ENCODE measurements around the gene TTYH3.
A peak's percentile ranks its signal among the peaks of the same experiment; 100 is the strongest.
"Not testable (repeated sequence)": the region's sequence is repeated elsewhere in the genome, so short reads cannot be mapped to it uniquely, and the experiment has no call there.

The TTYH3 gene

DNA sequence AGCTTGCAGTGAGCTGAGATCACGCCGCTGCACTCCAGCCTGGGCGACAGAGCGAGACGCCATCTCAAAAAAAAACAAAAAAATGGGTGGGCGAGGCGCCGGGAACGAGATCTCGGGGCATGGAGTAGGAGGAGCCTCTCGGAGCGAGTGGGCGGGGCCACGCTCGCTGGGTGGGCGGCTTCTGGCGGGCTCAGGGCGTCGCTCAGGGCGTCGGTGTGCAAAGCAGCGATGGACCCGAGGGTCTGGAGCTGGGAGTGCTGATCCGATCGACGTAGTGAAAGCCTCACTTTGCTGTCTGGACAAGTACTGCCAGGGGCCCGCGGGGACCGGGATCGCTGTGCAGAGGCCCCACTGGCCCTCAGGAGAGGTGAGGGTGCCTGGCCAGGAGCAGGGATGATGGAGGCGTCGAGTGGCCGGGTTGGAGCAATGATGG lies 33.6 kb downstream of the TTYH3 start:
- DNase-seq (ENCODE audit: low spot score): no peak

DNA sequence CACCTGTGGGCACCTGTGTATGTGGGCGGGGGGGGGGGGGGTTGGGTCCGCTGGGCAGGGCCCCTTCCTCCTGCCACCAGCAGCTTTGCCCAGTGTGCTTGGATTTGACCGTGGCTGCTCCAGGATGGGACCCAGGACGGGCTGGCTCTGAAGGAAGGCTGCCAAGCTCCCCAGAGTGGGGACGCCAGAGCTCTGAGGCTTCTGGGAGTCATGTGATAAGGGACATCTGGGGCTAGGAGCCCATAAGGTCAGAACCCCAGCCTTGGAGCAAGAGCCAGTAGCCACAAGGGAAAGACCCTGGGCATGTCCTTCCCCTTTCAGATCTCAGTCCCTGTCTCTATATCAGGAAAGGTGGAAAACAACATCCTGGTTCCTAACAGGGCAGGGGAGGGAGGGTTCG lies 34.4 kb downstream of the TTYH3 start:
- DNase-seq (ENCODE audit: low spot score): no peak

DNA sequence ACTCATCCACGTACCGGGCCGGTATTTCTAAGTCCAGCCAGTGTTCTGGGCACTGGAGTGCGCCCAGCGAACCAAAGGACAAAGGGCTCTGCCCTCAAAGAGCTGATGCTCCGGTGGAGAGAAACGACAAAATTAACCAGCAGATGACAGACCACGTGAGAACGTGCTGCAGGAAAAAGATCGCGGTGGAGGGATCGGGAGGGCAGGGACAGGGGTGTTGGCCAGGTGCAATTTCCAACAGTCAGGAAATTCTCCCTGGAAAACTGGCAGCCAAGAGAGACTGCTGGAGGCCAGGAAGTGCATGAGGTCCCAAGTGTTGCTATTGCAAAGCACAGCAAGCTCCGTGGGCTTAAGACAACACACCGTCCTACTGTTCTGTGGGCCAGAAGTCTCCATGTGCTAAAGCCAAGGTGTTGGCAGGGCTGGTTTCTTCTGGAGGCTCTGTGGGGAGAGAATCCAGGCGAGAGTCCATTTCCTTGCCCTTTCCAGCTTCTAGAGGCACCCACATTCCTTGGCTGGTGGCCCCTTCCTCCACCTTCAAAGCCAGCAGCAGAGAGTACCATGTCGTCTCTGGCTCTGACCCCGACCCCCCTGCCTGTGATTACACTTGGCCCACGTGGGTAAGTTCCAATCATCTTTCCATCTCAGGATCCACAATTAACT lies 34.9 kb downstream of the TTYH3 start:
- no peak for DNase-seq (ENCODE audit: low spot score)

DNA sequence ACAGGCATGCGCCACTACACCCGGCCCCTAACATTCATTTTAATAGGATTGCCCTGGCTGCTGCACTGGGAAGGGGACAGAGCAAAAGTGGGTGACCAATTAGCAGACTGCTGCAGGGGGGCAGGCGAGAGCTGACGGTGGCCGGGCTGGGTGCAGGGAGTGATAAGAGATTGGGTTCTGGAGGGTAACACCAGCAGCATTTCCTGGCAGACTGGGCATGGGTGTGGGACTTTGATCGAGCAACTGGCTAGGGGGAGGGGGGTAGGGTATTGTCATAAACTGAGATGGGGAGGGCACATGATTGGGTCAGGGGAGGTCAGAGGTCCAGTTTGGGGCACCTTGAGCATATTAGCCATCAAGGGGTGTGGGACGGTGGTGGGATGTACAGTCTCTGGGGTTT lies 36.1 kb downstream of the TTYH3 start:
- no peak for DNase-seq (ENCODE audit: low spot score)

DNA sequence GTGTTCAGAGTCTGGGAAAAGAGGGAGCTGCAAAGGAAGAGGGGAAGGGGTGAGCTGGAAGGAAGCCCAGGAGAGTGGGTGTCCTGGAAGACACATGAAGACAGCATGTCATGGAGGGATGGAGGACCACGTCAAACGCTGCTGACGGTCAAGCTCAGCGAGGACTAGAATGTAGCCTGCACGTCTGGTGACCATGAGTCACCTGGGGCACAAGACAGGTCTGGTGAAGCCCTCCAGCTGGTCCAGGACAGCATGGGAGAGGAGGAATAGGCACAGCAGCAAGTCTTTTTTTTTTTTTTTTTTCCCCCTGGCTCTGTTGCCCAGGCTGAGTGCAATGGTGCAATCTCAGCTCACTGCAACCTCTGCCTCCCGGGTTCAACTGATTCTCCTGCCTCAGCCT lies 36.6 kb downstream of the TTYH3 start:
- no peak for DNase-seq (ENCODE audit: low spot score)

DNA sequence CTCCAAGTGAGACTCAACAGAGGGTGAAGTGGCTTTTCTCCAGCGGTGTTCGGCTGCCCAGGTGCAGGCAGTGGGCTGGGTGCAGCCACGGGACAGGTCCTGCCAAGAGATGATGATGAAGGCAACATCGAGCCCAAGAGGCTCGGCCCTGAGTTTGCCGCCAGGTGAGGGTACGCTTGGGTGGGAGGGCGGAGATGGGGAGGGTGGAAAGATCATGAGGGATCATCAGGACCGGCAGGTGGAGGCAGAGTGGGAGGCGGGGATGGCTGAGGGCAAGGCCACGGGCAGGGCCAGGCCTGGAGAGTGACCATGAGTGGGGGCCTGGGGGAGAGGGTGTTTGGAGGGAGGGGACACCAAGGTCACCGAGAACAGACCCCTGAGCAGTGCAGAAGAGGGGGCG lies 38.4 kb downstream of the TTYH3 start:
- no peak for DNase-seq (ENCODE audit: low spot score)

DNA sequence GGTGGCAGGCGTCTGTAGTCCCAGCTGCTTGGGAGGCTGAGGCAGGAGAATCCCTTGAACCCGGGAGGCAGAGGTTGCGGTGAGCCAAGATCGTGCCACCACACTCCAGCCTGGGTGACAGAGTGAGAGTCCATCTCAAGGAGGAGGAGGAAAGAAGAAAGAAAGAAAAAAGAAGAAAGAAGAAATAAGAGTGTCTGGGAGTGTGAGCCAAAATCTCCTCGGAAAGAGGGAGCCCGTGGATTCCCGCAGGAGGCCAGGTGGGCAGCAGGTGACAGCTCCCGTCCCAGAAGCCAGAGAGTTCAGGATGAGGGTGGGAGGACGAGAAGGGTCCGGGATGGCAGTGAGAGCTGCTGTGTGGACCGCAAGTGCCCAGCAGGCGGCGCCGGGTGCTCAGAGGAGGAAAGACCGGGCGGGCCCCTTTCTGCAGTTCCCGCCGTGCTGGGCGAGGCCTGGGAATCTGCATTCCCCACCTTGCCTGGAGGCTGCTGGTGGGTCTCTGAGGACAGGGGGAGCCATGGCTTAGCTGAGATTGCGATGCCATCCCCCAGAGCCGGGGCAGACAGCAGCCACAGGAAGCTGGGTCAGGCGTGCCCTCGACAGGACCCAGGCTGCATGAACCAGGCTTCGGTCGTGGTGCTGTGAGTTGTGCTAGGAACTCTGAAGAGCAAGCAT lies 39.1 kb downstream of the TTYH3 start:
- peak; percentile 75 for DNase-seq (ENCODE audit: low spot score)

DNA sequence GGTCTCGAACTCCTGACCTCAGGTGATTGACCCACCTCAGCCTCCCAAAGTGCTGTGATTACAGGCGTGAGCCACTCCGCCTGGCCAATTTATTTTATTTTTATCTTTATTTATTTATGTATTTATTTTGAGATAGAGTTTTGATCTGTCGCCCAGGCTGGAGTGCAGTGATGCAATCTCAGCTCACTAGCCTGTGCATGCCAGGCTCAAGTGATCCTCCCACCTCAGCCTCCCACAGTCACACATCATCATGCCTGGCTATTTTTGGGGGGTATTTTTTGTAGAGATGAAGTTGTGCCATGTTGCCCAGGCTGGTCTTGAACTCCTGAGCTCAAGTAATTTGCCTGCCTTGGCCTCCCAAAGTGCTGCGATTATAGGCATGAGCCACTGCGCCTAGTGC lies 41.4 kb downstream of the TTYH3 start:
- not testable (repeated sequence) for DNase-seq (ENCODE audit: low spot score)

DNA sequence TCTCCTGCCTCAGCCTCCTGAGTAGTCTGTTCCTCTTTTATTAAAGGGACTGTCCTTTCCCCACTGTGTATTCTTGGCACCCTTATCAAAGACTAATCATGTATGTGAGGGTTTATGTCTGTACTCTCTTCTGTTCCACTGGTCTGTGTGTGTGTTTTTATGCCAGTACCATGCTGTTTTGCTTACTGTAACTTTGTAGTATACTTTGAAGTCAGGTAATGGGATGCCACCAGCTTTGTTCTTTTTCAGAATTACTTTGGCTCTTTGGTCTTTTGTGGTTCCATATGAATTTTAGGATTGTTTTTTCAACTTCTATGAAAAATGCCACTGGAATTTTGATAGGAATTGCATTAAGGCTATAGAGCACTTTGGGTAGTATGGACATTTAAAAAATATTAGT lies 42.1 kb downstream of the TTYH3 start:
- no peak for DNase-seq (ENCODE audit: low spot score)

DNA sequence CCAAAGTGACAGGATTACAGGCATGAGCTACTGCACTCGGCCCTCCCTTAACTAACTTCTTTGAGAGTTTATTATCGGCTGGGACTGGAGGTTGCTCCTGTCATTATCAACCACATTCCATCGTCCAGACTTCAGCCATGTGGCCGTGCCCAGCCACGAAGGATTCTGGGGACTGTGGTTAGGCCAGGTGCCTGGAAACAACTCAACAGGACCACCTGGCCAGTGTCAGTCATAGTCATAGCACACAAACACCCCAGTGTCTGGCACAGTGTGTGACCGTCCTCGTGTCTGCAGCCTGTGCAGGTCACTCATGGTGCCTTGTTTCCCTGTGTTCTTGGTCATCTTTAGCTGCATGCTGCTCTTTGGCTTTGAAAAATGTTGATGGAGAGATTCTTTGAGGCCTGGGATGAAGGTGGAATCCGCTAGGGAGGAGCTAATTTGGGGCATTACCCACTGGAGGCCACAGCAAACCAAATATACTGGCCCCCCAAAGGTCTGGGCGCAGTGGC lies 43.5 kb downstream of the TTYH3 start:
- DNase-seq (ENCODE audit: low spot score): no peak

DNA sequence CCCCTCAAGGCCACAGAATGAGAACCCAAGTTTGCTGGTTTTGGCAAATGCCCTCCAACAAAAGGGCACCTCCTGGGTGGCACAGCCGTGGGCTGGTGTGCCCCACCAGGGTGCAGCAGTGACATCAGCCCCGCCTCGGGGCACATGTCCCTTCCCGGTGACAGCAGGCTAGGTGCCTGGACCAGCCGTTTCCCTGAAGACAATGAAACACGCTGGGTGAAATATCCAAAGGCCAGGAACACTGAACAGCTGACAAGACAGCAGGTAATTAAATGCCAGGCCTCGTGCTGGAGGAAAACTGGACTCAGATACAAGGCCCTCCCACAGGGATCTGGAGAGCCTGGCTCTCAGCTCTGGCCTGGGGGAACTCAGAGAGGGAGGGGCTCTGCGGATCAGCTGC lies 44.8 kb downstream of the TTYH3 start:
- DNase-seq (ENCODE audit: low spot score): not testable (repeated sequence)

DNA sequence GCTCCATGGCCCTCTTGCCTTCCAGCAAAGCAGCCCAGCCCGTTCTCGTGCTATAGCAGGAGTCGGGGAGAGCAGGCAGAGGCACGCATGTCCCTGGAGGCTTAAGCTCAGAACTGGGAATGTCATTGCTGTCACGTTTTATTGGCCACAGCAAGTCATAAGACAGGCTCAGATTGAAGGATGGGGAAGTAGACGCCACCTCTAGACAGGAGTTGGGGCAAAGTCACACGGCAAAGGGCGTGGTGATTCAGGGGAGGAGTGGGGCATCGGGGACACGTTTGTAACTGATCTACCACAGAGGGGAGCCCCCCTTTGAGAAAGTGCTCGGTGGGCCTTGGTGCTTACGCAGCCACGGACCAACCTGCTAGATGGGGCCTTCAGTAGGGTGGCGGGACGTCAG lies 46.7 kb downstream of the TTYH3 start:
- not testable (repeated sequence) for DNase-seq (ENCODE audit: low spot score)

DNA sequence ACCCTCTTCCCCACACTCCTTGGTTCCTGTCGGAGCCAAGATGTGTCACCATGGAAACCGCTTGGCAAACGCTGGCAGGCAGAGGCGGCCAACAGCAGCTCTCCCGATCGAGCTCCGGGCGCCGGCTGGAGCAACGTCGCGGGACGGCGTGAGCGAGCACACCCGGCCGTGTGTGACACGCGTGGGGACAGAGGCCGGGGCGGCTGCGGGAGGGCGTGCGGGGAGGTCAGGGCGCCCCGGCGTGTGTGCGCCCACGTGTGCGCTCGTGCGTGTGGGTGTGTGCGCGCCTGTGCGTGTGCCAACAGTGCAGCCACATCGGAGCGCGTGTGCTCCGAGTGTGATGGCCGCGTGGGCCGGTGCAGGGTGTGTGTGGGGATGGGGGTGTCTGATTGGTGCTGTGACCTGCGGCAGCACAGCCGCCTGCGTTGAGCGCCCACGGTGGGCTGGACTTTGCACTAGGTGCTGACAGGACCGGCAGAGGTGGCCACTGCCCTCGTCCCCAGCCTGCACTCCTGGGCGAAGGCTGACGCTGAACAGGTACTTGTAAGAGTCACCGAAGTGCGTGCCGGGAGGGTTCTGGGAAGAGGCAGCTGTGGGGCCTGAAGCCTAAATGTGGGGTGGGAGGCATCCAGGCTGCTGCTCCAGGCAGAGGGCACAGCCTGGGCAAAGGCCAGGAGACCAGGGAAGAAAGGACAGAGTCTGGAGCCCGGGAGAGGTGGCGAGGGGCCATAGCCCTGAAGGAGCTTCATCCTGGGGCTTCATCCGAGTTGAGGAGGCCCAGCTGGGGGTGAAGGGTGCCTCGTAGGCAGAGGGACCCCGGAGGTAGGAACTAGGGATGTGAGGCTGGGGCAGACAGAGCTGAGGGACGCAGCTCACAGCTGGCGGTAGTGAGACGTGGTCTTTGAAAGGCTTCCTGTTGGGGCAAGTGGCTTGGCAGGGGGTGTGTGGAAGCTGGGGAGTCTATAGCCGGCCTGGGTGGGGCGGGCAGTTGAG lies 47.6 kb downstream of the TTYH3 start:
- DNase-seq (ENCODE audit: low spot score): not testable (repeated sequence)

DNA sequence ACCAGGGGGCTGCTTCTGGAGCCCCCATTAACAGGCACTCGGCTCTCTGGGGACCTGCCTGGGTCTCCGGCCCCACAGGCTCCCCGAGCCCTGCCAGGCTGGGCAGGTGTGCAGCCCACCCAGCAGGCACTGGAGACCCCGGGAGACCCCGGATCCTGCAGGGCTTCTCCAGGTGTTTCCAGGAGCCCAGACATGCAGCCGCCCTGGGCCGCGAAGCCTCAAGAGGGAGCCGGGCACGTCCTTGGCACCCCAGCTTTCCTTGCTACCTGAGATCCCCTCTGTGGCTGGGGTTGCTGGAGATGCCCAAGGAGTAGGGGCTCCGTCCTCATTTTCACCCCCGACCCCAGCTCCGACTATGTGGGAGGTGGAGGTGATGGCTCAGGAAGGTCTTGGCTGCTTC lies 48.5 kb downstream of the TTYH3 start:
- no peak for DNase-seq (ENCODE audit: low spot score)

DNA sequence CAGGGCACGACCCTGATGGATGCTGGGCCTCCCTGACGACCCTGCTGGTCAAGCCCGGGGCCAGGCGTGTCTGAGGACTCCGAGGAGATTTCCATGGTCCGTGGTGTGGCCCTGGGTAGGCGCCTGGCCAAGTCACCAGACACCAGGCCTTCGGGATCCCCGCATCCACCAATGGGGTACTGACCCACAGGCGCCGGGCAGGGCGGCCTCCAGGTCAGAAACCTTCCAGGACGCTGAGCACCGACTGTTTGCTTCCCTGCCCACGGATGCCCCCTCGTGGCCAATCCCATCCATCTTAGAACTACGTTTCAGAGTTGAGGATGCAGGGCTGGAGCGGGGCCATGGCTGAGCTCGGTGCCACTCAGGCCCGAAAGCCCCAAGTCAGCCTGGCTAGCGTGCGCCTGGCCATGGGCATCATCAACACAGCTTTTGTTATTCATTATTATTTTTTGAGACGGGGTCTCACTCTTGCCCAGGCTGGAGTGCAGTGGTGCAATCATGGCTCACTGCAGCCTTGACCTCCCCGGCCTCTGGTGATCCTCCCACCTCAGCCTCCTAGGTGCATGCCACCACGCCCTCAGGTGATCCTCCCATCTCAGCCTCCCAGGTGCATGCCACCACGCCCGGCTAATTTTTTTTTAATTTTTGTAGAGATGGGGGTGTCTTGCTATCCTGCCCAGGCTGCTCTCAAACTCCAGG lies 49.2 kb downstream of the TTYH3 start:
- peak; percentile 65 for DNase-seq (ENCODE audit: low spot score)

DNA sequence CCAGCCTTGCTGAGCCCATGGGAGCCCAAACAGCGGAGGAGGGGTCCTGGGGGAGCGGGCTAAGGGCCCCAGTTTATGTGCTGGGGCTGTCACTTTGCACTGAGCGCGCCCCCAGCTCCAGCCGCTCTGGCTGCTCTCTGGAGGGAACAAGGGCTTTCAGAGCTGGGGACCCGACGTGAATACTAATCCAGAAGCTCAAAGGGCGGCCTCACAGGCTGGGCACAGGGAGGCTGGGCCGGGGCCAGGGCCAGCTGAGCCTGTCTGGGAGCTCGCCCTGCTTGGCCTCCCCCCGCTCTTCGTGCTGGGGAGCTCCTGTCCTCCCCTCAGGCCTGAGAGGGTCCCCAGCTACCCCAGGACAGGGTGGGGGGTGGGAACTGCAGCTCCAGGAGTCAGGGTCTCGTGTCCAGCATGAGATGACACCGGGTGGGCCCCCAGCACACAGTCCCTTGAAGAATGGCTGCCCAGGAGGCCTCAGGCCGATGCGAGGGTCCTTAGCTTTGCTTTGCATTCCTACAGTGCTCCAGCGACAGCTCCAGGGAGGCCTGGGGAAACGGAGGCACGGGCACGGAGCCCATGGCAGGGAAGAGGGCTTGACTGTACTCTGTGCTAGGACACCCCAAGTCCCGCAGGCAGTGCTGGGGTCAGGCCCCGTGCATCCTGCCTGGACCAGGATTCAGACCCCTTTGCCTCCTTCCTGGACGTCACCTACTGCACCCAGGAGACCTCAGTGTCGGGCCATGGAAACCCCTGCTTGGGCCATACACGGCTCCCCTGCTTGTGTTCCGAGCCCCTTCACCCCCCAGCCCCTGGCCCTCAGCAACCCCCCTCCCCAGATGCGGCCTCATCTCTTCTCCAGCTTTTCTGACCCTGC lies 50.4 kb downstream of the TTYH3 start:
- DNase-seq (ENCODE audit: low spot score): no peak

DNA sequence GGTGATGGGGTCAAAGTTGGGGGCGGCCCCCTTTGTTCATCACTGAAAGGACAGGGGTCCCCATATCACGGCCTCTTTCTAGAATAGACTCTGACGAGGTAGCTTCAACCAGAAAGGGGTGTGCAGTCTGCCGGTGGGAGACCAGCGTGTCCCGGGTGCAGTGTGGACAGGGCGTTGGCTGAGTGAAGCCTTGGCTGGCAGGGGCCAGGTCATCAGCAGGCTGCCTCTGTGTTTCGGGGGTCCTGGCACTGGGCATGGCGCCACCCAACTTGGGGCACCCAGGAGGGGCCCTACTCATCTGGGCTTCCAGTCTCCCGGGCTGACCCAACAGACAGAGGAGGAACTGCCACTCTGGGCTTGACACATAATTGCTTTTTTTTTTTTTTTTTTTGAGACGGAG lies 52.7 kb downstream of the TTYH3 start:
- no peak for DNase-seq (ENCODE audit: low spot score)

DNA sequence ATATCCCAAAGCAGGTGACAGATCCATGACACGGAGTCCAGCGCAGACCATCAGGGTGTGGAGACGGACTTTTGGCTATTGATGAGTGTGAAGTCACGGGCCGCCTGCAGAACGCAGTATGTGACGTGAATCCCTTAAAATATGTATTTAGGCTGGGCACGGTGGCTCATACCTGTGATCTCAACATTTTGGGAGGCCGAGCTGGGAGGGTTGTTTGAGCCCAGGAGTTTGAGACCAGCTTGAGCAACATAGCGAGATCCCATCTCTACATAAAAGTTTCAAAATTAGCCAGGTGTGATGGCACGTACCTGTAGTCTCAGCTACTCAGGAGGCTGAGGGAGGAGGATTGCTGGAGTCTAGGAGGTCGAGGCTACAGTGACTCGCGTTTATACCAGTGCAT lies 54.3 kb downstream of the TTYH3 start:
- DNase-seq (ENCODE audit: low spot score): no peak

DNA sequence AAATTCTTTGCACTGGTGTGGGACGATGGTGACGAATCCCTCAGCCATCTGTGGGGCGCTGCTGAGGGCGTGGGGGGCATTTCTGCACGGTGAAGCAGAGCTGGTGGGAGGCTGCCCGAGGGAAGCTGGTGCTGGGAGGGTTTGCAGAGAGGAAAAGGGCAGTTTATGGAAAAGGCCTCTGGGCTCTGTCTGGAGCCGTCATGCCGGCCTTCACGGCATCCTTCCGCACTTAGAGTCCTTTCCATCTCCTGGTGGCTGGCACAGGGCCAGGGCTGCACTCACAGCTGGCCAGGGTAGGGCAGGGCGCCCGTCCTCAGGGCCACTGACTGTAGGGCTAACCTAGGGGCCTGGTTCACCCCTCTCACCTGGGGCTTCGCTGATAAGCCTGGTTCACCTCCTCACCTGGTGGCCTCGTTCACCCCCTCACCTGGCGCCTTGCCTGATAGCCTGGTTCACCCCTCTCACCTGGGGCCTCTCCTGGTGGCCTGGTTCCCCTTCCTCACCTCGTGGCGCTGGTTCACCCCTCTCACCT lies 55.6 kb downstream of the TTYH3 start:
- DNase-seq (ENCODE audit: low spot score): no peak

DNA sequence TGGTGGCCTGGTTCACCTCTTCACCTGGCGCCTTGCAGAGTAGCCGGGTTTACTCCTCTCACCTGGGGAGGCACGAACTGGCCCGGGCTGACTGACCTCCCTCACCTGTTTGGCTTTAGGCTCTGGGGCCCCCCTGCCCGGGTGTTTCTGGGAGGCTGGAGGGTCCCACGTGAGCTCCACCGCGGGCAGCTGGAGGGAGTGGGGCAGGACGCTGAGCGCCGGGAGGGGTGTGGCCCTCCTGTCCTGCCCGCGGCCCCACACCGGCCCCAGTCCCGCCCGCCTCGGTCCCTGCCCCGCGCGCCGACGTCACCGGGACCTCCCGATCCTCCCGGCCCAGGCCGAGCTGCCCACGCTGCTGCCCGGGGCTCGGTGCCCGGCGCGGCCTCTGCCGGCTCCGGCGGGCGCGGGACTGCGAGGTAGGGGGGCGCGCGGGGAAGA lies 56.1 kb downstream of the TTYH3 start, which contains the start of gene AMZ1:
Gene AMZ1 (plus strand): TSS at position 322 of the 438 bp plus-strand sequence. CDS start 12,250 bp downstream, outside the sequence.
- DNase-seq (ENCODE audit: low spot score): no peak

Data from germinal center (tissue), 1 donor.